Tongue (tissue), 2 donors: ENCODE data around the gene MBTPS2. TPM values are rescaled to one million over a fixed set of nuclear protein-coding genes. Genes with fewer than 3 reads are reported as not detected.
"Not testable (repeated sequence)": the region's sequence is repeated elsewhere in the genome, so short reads cannot be mapped to it uniquely, and the experiment has no call there.

ENCODE experiments used
- DNase-seq: peaks from one replicate; pipeline ENCODE4 v3.0.0-alpha.2; 2015
- total RNA-seq: library from RNA; depleted of rRNA; stranded (reverse); fragments of >200 nt; gene quantifications from one replicate; pipeline ENCODE4 v1.2.3, GENCODE V29; 2014

The MBTPS2 gene
- total RNA-seq, result 19.4 TPM

DNA sequence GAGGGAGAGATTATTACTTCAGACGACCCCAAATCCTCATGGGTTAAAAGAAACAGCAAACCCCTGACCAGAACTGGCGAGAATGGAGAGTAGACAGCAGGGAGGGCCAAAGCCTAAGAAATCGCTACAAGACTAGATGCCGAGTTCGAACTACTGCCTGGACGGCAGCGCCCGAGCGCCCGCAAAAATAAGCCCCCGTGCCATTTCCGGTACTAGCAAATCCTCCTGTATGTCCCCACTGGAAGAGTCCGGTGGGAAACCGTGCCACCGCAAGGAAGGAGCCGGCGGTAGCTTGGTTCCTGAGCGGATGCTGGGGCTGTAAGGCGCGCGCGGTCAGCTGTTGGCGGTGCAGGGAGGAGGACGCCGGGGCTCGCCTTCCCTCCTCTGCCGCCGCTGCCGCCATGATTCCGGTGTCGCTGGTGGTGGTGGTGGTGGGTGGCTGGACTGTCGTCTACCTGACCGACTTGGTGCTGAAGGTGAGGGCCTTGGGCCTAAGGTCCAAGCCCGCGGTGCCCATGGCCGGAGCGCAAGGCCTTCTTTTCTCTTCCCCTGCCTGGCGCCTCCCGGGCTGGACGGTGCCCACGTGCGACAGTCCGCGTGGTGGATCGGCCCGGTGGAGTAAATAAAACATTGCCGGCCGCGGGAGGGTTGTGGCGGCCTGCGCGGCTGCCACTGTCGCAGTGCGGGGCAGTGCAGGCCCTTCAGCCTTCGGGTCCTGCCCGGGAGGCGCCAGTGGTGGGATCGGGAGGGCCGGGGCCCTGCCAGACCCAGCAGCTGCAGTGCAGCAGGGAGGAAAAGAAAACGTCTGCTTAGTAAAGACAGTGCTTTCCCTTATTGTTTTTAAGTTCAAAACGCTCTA, at the start of gene MBTPS2:
TSS of gene MBTPS2 (plus strand) at position 284 of the 859 bp plus-strand sequence. CDS start at position 402, 118 bp downstream.
- DNase-seq, result peak; percentile 94

DNA sequence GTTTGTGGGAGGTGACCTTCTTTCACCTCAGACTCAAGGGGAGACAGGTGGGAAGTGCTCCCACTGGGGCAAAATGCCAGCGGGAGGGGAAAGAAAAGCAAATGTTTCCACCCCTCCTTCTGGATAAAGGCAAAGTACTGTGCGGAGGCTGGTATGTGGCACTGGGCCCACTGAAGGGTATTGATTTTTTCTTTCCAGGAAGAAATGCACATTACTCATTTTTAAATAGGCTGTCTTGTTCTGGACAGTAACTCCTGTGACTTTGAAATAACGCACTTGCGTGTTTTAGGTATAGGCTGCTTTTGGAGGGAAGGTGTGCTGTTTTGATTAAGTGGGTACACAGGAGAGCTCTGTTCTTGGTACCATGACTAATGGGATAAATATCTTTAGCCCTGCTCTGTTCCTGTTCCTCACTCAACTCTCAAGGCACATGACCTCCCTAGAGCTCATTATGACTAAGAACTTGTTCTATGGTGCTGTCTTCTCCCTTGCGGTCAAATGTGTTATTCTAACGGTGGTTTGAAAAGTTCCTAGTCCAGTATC, 40.7 kb upstream of the MBTPS2 start:
- peak; percentile 69 for DNase-seq

DNA sequence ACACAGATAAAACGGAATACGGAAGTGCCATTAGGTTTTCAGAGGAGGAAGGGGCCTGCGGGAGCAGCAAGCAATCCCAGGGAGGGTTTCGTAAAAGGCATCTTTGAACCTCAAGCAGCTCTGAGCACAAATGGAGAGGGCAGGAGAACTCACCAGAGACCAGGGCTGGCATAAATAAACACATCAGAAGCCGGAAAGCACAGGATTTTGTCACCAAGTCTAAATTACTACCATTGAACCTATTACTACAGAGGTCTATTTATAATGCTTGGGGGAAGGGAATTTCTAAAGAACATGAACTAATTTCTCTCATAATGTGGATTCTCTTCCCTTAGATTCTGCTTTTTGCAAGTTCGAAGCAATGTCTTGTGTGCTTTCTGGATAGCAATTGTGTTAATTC, 39.6 kb upstream of the MBTPS2 start:
- DNase-seq, result no peak

DNA sequence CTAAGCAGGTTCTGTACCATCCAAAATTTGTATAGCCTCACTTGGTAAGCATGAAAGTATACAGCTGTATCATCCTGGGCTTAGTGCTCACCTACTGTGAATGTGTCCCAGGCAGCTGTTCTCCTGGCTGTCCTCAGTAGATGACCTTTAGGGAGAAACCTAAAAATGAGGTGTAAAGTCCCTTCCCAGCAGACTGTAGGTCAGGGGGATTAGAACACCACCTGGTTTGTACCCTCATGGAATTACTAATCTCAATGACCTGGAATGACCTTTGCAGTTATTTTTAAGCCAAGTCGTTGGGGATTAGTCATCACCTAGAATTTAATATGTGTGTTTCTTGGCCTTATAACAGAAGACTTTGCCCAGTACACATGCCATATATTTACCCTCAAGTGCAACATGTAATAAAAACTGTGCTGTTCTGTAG, 39.1 kb upstream of the MBTPS2 start:
- peak; percentile 18 for DNase-seq

DNA sequence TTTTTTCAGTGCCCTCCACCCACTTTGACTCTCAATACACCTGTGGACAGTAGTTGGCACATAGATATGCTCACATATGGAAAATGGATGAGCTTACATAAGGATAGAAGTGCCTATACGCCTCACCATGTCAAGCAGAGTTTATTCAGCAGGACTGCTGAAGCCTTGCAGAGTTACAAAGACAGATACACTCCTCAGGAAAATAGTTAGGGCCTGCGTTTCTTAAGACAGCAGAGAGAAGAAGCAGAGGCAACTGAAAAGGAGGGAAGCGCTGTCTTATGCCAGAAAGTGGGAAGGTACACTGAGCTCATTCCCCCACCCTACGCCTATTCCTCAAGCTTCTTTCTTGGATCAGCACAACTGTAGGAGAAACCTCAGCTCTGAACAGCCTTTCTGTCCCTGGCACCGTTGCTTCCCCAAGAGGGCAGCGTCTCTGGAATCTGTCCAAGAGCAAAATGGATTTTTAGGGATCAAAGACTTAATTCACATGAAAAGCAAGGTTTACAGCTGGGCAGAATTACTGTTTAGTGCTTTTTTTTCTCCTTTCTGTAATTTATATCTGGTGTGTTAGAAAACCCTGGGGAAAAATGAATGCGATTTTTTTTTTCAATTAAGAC, 37.3 kb upstream of the MBTPS2 start:
- DNase-seq, result peak; percentile 70

DNA sequence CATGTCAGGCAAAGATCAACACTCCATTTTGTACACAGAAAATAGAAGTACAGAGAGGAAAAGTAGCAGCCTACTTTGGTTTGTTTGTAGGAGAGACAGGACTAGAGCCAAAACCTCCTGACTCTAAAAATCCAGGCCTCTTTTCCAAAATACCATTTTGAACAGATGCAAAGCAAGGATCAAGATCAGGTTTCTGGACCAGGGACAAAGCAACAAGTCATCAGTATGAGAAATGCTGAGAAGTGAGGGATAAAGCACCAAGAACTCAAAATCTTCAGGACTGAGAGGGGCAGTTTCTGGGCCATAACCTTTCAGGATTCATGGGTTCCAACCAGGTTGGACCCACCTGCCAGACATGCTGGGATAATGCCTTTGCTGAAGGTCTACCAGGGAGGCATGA, 36.6 kb upstream of the MBTPS2 start:
- peak; percentile 76 for DNase-seq

DNA sequence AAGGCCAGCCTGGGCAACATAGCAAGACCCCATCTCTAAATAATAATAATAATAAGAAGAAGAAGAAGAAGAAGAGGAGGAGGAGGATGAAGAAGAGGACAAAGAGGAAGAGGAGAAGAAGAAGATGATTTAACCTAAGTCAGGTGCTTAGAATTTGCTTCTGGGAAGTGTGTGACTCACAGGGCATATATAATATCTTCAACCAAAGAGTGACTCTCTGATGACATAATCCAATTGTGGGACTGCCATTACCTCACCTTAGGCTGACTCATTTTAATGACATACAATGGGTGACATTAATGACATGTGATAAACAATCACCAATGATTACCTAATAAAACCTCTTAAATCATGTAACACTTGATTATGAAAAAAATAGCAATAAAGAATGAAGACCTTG, 32.7 kb upstream of the MBTPS2 start:
- DNase-seq, result no peak

DNA sequence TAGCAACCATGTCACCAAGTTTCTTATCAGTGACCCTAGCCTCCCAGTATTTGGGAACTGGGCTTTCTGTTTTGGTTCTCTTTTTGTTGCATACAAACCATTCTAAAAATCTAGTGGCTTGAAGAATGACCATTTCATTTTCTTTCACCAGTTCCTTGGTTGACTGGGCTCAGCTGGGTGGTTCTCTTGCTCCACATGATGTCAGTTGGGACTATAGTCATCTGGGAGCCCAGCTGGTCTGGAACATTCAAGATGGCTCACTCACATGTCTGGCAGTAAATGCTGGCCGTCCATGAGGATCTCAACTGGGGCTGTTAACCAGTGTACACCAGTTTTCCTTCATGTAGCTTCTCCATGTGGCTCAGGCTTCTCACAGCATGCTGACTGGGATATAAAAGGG, 27.6 kb upstream of the MBTPS2 start:
- DNase-seq, result no peak

DNA sequence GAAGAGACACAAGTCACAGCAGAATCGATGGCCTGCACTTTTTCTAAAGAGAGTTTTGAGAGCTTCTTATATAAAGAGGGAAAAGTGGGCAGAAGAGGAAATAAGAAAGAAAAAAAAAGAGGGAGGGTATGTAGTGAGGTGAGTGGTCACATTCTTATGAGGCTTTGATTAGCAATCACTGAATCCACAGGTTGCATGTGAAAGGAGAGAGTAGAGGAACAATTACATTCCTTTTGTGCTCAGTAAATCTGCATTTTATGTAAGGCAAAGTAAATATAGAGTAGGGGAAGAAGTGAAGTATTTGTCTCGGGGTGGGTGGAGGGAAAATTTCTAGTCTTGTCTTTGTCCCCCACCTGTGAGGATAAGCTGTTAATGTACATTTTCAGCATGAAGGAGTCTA, 26.8 kb upstream of the MBTPS2 start:
- DNase-seq, result no peak

DNA sequence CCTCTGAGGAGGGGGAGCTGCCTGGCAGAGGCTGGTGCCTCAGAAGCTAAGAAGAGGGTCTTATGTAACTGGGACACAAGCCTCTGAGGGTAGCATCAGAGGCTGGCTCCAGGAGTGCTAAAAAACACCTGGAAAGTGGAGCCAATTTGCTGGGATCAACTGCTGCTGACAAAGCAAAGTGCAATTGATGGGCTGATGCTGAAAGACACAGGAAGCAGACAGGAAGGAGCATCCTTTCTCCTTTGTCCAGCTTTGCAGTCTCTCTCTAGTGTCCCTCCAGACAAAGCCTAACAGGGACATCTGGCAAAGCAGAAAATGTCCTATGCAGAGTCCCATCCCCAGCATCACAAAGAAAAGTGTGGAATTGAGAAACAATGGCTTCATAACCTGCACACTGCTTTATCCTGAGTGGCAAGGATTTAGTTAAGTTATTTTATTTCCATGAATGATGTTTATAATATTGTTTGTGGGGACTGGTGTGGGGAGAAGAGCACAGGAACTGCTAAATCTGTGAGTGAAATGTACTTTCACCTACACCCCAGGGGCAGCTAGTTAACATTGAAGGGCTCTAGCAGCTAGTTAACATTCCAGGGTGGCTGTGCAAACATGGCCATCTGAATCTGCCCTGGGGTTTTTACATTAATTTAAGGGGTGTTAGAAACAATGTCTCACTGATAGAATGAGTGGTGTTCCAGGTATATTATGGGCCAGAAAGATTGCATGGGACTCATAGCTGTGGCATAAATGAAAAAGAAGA, 25.6 kb upstream of the MBTPS2 start:
- DNase-seq, result no peak

DNA sequence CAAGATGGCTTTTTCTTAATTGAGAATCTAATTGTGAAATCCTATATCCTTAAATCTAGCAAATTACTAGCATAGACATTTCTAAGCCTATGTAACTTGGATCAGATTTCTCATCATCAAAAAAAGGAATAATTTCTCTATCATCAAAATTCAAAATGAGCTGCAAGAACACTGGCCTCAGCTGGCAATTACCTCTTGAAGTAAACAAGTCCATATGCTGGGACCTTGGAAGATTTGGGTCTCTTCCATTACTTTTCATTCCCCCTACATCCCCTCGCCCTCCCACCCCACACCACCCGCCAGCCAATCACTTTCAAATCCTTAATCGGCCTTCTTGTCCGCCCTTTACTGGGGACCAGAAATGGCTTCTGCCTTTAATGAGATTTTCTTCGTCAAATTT, 23.3 kb upstream of the MBTPS2 start:
- DNase-seq, result peak; percentile 1

DNA sequence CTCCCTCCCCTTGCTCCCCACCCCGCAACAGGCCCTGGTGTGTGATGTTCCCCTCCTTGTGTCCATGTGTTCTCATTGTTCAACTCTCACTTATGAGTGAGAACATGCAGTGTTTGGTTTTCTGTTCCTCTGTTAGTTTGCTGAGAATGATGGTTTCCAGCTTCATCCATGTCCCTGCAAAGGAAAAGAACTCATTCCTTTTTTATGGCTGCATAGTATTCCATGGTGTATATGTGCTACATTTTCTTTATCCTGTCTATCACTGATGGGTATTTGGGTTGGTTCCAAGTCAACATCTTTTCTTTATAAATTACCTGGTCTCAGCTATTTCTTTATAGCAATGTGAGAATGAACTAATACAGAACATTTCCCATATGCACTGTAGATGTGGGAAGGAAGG, 19.2 kb upstream of the MBTPS2 start:
- not testable (repeated sequence) for DNase-seq

DNA sequence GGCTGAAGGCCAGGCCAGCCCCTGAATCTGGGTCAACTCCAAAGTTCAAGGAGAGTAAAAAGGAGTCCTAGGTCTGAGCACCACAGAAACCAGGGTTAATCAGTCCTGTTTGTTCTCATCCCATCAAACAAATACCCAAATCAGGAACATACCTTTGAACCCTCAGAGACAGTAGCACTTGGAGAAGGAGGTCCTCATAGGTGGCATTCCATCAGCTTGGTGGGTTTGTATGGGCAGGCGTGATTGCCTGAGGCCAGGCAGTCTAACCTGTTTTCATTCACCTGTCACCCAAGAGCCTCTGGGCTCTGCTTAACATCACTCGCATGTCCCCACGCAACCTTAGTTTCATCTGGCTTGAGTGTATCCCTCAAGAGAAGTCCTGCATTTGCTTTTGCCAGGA, 17.5 kb upstream of the MBTPS2 start:
- no peak for DNase-seq

DNA sequence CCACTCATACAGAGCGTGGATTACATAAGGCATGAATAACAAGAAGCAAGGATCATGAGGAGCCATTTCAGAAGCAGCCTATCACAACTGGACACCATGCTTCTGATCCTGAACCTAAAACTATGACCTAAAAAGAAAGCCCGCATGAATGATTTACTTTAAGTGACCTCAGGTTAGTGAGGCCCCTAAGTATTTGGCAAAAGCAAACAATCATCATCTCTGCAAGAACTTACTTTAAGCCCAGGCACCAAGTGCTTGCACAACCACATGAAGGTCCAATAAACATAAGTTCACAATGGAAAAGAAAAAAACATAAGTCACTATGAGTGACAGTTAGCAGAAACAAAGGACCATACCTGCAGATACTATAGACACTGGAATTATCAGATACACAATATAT, 7.9 kb upstream of the MBTPS2 start:
- DNase-seq, result no peak

DNA sequence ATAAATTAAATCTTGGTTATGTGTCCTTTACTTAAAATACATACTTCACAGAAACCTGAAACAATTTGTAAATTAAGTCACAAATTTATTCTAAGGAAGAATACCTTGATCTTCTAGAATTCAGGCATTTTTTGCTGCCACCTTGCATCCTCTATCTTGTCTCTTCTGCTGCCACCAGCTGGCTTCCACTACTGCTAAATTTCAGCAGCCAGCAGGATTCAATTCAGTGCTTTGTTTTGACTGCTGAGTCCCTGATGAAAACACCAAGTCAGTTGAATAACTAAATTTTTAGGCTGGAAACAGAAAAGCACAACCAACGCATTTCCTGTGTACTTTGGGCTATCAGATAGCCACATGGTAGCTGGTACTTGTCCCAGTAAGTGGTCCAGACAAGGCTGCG, 2.4 kb upstream of the MBTPS2 start:
- no peak for DNase-seq

DNA sequence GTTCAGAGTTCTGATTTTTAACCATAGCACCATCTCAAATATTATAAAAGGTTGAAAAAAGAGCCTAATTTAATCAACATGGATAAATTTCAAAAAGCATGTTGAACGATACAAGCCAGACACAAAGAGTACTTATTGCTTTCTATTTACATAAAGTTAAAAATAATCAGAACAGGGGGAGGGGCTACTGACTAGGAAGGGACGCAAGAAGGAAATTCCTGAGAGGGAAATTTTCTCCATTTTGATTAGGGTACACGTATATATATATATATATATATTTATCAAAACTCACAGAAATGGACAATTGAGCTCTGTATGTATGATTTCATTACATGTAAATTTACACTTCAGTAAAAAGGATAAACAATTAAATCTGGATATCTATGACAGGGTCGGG, 482 bp upstream of the MBTPS2 start:
- peak; percentile 35 for DNase-seq

DNA sequence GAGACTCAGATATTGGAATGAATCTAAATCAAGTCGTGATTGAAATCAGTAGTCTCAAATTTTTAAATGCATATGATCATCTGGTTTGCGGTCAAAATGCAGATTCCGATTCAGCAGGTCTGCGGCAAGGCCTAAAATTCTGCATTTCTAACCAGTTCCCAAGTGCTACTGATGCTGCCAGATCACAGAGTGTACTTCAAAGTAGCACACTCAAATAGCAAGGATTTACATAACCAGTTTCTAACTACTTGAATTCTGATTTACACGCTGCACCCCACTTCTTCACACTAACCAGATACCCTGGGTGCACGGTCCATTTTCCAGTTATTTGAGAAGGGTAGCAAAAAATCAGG, 752 bp downstream of the MBTPS2 start:
- DNase-seq, result no peak

DNA sequence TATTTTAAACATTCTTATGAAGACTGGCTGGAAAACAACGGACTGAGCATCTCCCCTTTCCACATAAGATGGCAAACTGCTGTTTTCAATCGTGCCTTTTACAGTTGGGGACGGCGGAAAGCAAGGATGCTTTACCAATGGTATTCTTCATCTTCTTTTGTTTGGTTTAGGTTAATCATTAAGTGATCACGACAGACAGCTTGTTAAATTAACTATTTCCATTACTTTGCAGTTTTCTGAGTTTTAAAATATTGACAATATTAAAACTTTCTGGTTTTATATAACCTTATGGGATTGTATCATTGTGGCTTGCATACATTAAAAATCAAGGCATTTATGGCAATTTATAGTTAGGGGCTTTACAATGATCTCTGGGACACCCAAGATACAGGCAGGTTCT, 3.8 kb downstream of the MBTPS2 start:
- no peak for DNase-seq

DNA sequence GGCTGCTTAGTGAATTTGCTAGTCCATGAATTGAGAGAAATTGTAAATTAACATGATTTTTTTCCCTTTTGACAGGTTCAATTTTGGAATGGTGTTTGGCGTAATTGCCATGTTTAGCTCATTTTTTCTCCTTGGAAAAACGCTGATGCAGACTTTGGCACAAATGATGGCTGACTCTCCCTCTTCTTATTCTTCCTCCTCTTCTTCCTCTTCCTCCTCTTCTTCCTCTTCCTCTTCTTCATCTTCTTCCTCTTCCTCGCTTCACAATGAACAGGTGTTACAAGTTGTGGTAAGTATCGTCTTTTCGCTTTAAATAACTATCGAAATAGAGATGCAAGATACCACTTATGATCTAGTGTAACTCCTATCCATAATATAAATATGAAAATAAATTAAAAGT, 5.7 kb downstream of the MBTPS2 start:
- no peak for DNase-seq

DNA sequence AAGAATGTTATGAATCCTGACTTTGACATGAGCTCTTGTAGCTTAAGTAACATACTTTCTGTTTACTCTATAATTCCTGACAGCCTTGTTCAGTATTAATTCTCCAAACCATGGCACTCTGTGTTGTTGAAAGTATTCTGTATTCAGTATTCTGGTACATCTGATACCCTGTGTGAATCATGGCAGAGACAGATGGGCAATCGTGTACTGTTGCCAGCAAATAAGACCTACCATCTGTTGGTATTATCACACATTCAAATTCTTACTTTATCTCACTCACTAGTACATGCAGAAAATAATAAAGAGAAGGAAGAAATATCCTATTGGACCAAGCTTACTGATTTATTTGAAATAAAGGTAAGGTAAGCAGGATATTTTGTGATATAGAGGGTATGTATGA, 7.9 kb downstream of the MBTPS2 start:
- peak; percentile 80 for DNase-seq

DNA sequence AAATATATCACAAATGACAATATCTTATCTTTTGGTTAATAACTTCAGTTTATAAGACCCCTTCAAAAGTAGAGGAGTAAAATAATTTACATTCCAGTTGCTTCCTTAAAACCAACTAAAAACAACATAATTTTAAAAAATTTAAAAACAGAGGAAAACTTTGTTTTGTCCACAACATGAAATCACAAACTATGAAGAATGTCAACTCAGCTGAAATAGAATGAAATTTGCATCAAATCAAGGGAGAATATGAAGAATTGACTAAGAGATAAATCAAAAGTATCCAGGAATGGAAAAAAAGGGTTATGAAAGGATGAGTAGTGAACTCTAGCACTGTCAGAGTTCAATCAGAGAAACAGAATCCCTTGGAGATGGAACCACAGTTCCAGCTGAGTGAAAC, 14.2 kb downstream of the MBTPS2 start:
- DNase-seq, result no peak

DNA sequence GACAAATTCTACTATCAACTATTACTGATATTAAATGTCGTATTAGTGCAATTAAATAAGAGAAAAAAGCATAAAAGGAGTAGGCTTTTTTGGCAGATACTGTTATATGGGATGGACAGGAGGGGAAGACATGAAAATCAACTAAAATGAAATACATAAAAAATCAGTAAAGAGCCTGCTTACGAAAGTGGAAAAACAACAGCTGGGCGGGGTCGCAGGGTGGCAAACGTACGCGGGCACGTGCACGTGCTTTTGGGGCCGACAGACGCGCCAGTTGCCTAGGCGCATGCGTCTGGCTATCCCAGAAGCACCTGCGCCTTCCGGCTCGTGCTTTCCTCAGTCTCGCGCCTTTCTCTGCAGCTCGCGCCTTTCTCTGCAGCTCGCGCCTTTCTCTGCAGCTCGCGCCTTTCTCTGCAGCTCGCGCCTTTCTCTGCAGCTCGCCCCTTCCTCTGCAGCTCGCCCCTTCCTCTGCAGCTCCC, 16.6 kb downstream of the MBTPS2 start, which contains the start of gene YY2:
TSS of gene YY2 (plus strand) at position 51 of the 479 bp plus-strand sequence. CDS start 498 bp downstream, outside the sequence.
- DNase-seq, result no peak

DNA sequence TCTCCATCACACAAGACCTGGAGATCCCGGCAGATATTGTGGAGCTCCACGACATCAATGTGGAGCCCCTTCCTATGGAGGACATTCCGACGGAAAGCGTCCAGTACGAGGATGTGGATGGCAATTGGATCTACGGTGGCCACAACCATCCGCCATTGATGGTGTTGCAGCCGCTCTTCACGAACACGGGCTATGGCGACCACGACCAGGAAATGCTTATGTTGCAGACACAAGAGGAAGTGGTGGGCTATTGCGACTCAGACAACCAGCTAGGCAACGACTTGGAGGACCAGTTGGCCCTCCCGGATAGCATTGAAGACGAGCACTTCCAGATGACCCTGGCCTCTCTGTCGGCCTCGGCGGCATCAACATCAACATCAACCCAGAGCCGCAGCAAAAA, 17.1 kb downstream of the MBTPS2 start:
- DNase-seq, result no peak
